ENCODE results near the gene FXYD5.

DNA sequence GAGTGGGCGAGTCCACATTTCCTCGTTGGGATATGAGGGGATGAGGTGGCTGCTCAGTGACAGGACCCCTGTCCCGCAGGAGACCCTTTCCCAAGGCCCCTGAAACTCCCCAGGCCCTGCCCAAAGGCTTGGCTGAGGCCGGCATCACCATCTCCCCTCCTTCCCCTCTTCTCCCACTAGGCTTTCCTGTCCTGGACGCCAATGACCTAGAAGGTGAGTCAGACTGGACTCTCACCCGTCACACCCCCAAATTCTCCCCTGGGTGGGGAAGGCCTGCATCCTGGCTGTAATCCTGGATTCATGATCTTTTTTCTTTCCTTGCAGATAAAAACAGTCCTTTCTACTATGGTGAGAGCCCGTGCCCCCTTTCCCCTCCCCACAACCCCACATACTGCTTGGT, 33.6 kb upstream of the FXYD5 start:
- TF ChIP-seq POLR2A (IDR thresholded peaks at IDR 0.05) = no peak
- TF ChIP-seq, protein P1, sequence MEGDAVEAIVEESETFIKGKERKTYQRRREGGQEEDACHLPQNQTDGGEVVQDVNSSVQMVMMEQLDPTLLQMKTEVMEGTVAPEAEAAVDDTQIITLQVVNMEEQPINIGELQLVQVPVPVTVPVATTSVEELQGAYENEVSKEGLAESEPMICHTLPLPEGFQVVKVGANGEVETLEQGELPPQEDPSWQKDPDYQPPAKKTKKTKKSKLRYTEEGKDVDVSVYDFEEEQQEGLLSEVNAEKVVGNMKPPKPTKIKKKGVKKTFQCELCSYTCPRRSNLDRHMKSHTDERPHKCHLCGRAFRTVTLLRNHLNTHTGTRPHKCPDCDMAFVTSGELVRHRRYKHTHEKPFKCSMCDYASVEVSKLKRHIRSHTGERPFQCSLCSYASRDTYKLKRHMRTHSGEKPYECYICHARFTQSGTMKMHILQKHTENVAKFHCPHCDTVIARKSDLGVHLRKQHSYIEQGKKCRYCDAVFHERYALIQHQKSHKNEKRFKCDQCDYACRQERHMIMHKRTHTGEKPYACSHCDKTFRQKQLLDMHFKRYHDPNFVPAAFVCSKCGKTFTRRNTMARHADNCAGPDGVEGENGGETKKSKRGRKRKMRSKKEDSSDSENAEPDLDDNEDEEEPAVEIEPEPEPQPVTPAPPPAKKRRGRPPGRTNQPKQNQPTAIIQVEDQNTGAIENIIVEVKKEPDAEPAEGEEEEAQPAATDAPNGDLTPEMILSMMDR (IDR thresholded peaks at IDR 0.05) = no peak

All from uterus (tissue), 2 donors.